ENCODE data around the gene PMAIP1.

The PMAIP1 gene

GRCh38 chr18:59867337-59868104 lies 32.3 kb upstream of the PMAIP1 start:
- peaks cover 0 to 4% (median 2%) of the 10 kb centered on the region in 5 donors for H3K27me3 ChIP-seq (ENCODE audit: control insufficient read depth in 5 of 5, insufficient read depth in 4 of 5, low read length in 5 of 5)
- H3K9me3 ChIP-seq (ENCODE audit: control insufficient read depth in 5 of 5, low read length in 5 of 5), result no peaks in the 10 kb centered on the region
- H3K9ac ChIP-seq (ENCODE audit: low read length in 5 of 5), result no peak overlapping the region
- H3K4me3 ChIP-seq (ENCODE audit: low read depth in 1 of 5, low read length in 5 of 5), result no peak overlapping the region
- H3K4me1 ChIP-seq (ENCODE audit: control insufficient read depth in 5 of 5, insufficient read depth in 5 of 5, low read length in 5 of 5), result no peaks in the 10 kb centered on the region
- no peak overlapping the region for H3K27ac ChIP-seq (ENCODE audit: low read depth, low read length)
- no peaks in the 10 kb centered on the region for H3K36me3 ChIP-seq (ENCODE audit: control insufficient read depth in 5 of 5, insufficient read depth in 5 of 5, low read length in 5 of 5)

- Histone ChIP-seq H3K4me1 (ENCODE audit: control insufficient read depth in 5 of 5, insufficient read depth in 5 of 5, low read length in 5 of 5) (peaks cover 0 to 3% (median 0%) of the 10 kb centered on the region in 5 donors), H3K9ac (ENCODE audit: low read length in 5 of 5) (no peak overlapping the region), H3K27ac (ENCODE audit: low read depth, low read length) (no peak overlapping the region), H3K36me3 (ENCODE audit: control insufficient read depth in 5 of 5, insufficient read depth in 5 of 5, low read length in 5 of 5) (no peaks in the 10 kb centered on the region), H3K27me3 (ENCODE audit: control insufficient read depth in 5 of 5, insufficient read depth in 4 of 5, low read length in 5 of 5) (peaks cover 0 to 3% (median 0%) of the 10 kb centered on the region in 5 donors), H3K4me3 (ENCODE audit: low read depth in 1 of 5, low read length in 5 of 5) (no peak overlapping the region), H3K9me3 (ENCODE audit: control insufficient read depth in 5 of 5, low read length in 5 of 5) (no peaks in the 10 kb centered on the region)
Measured at GRCh38 chr18:59870623-59871130, 29.1 kb upstream of the PMAIP1 start.

- no peak overlapping the region for H3K9ac ChIP-seq (ENCODE audit: low read length in 5 of 5)
- no peaks in the 10 kb centered on the region for H3K36me3 ChIP-seq (ENCODE audit: control insufficient read depth in 5 of 5, insufficient read depth in 5 of 5, low read length in 5 of 5)
- peaks cover 0 to 3% (median 0%) of the 10 kb centered on the region in 5 donors for H3K4me1 ChIP-seq (ENCODE audit: control insufficient read depth in 5 of 5, insufficient read depth in 5 of 5, low read length in 5 of 5)
- peaks cover 0 to 3% (median 0%) of the 10 kb centered on the region in 5 donors for H3K27me3 ChIP-seq (ENCODE audit: control insufficient read depth in 5 of 5, insufficient read depth in 4 of 5, low read length in 5 of 5)
- no peaks in the 10 kb centered on the region for H3K9me3 ChIP-seq (ENCODE audit: control insufficient read depth in 5 of 5, low read length in 5 of 5)
- no peak overlapping the region for H3K27ac ChIP-seq (ENCODE audit: low read depth, low read length)
- no peak overlapping the region for H3K4me3 ChIP-seq (ENCODE audit: low read depth in 1 of 5, low read length in 5 of 5)
Measured at GRCh38 chr18:59871711-59872362, 28.0 kb upstream of the PMAIP1 start.

GRCh38 chr18:59873641-59874040 lies 26.2 kb upstream of the PMAIP1 start:
- Histone ChIP-seq H3K9ac (ENCODE audit: low read length in 5 of 5) (no peak overlapping the region), H3K9me3 (ENCODE audit: control insufficient read depth in 5 of 5, low read length in 5 of 5) (no peaks in the 10 kb centered on the region), H3K4me3 (ENCODE audit: low read depth in 1 of 5, low read length in 5 of 5) (no peak overlapping the region), H3K4me1 (ENCODE audit: control insufficient read depth in 5 of 5, insufficient read depth in 5 of 5, low read length in 5 of 5) (peaks cover 0 to 4% (median 0%) of the 10 kb centered on the region in 5 donors), H3K27me3 (ENCODE audit: control insufficient read depth in 5 of 5, insufficient read depth in 4 of 5, low read length in 5 of 5) (peaks cover 0 to 3% (median 0%) of the 10 kb centered on the region in 5 donors), H3K27ac (ENCODE audit: low read depth, low read length) (no peak overlapping the region), H3K36me3 (ENCODE audit: control insufficient read depth in 5 of 5, insufficient read depth in 5 of 5, low read length in 5 of 5) (no peaks in the 10 kb centered on the region)

GRCh38 chr18:59874166-59874565 lies 25.6 kb upstream of the PMAIP1 start:
- no peak overlapping the region for H3K4me3 ChIP-seq (ENCODE audit: low read depth in 1 of 5, low read length in 5 of 5)
- peaks cover 0 to 4% (median 0%) of the 10 kb centered on the region in 5 donors for H3K4me1 ChIP-seq (ENCODE audit: control insufficient read depth in 5 of 5, insufficient read depth in 5 of 5, low read length in 5 of 5)
- H3K36me3 ChIP-seq (ENCODE audit: control insufficient read depth in 5 of 5, insufficient read depth in 5 of 5, low read length in 5 of 5), result no peaks in the 10 kb centered on the region
- H3K9ac ChIP-seq (ENCODE audit: low read length in 5 of 5), result no peak overlapping the region
- no peaks in the 10 kb centered on the region for H3K9me3 ChIP-seq (ENCODE audit: control insufficient read depth in 5 of 5, low read length in 5 of 5)
- H3K27ac ChIP-seq (ENCODE audit: low read depth, low read length), result no peak overlapping the region
- H3K27me3 ChIP-seq (ENCODE audit: control insufficient read depth in 5 of 5, insufficient read depth in 4 of 5, low read length in 5 of 5), result peaks cover 0 to 3% (median 0%) of the 10 kb centered on the region in 5 donors

- no peaks in the 10 kb centered on the region for H3K36me3 ChIP-seq (ENCODE audit: control insufficient read depth in 5 of 5, insufficient read depth in 5 of 5, low read length in 5 of 5)
- H3K4me1 ChIP-seq (ENCODE audit: control insufficient read depth in 5 of 5, insufficient read depth in 5 of 5, low read length in 5 of 5), result peaks cover 0 to 4% (median 0%) of the 10 kb centered on the region in 5 donors
- H3K27ac ChIP-seq (ENCODE audit: low read depth, low read length), result no peak overlapping the region
- H3K27me3 ChIP-seq (ENCODE audit: control insufficient read depth in 5 of 5, insufficient read depth in 4 of 5, low read length in 5 of 5), result peaks cover 0 to 3% (median 0%) of the 10 kb centered on the region in 5 donors
- no peaks in the 10 kb centered on the region for H3K9me3 ChIP-seq (ENCODE audit: control insufficient read depth in 5 of 5, low read length in 5 of 5)
- H3K9ac ChIP-seq (ENCODE audit: low read length in 5 of 5), result no peak overlapping the region
- no peak overlapping the region for H3K4me3 ChIP-seq (ENCODE audit: low read depth in 1 of 5, low read length in 5 of 5)
Measured at GRCh38 chr18:59876310-59876626, 23.5 kb upstream of the PMAIP1 start.

GRCh38 chr18:59877361-59877760 lies 22.4 kb upstream of the PMAIP1 start:
- Histone ChIP-seq H3K9ac (ENCODE audit: low read length in 5 of 5) (no peak overlapping the region), H3K27ac (ENCODE audit: low read depth, low read length) (no peak overlapping the region), H3K36me3 (ENCODE audit: control insufficient read depth in 5 of 5, insufficient read depth in 5 of 5, low read length in 5 of 5) (no peaks in the 10 kb centered on the region), H3K4me3 (ENCODE audit: low read depth in 1 of 5, low read length in 5 of 5) (no peak overlapping the region), H3K4me1 (ENCODE audit: control insufficient read depth in 5 of 5, insufficient read depth in 5 of 5, low read length in 5 of 5) (peaks cover 0 to 13% (median 4%) of the 10 kb centered on the region in 5 donors), H3K9me3 (ENCODE audit: control insufficient read depth in 5 of 5, low read length in 5 of 5) (no peaks in the 10 kb centered on the region), H3K27me3 (ENCODE audit: control insufficient read depth in 5 of 5, insufficient read depth in 4 of 5, low read length in 5 of 5) (no peaks in the 10 kb centered on the region)

GRCh38 chr18:59878644-59879043 lies 21.2 kb upstream of the PMAIP1 start:
- Histone ChIP-seq H3K4me1 (ENCODE audit: control insufficient read depth in 5 of 5, insufficient read depth in 5 of 5, low read length in 5 of 5) (peaks cover 0 to 14% (median 4%) of the 10 kb centered on the region in 5 donors), H3K27ac (ENCODE audit: low read depth, low read length) (no peak overlapping the region), H3K9ac (ENCODE audit: low read length in 5 of 5) (no peak overlapping the region), H3K9me3 (ENCODE audit: control insufficient read depth in 5 of 5, low read length in 5 of 5) (no peaks in the 10 kb centered on the region), H3K36me3 (ENCODE audit: control insufficient read depth in 5 of 5, insufficient read depth in 5 of 5, low read length in 5 of 5) (no peaks in the 10 kb centered on the region), H3K27me3 (ENCODE audit: control insufficient read depth in 5 of 5, insufficient read depth in 4 of 5, low read length in 5 of 5) (no peaks in the 10 kb centered on the region), H3K4me3 (ENCODE audit: low read depth in 1 of 5, low read length in 5 of 5) (no peak overlapping the region)

- no peaks in the 10 kb centered on the region for H3K9me3 ChIP-seq (ENCODE audit: control insufficient read depth in 5 of 5, low read length in 5 of 5)
- H3K4me1 ChIP-seq (ENCODE audit: control insufficient read depth in 5 of 5, insufficient read depth in 5 of 5, low read length in 5 of 5), result peaks cover 0 to 19% (median 4%) of the 10 kb centered on the region in 5 donors
- no peak overlapping the region for H3K27ac ChIP-seq (ENCODE audit: low read depth, low read length)
- no peaks in the 10 kb centered on the region for H3K27me3 ChIP-seq (ENCODE audit: control insufficient read depth in 5 of 5, insufficient read depth in 4 of 5, low read length in 5 of 5)
- H3K9ac ChIP-seq (ENCODE audit: low read length in 5 of 5), result no peak overlapping the region
- no peaks in the 10 kb centered on the region for H3K36me3 ChIP-seq (ENCODE audit: control insufficient read depth in 5 of 5, insufficient read depth in 5 of 5, low read length in 5 of 5)
- H3K4me3 ChIP-seq (ENCODE audit: low read depth in 1 of 5, low read length in 5 of 5), result no peak overlapping the region
Measured at GRCh38 chr18:59881728-59882656, 17.8 kb upstream of the PMAIP1 start.
